Endothelial cell of umbilical vein (primary cell): Measurements from ENCODE around the gene FBXW9. TPM values are rescaled to one million over a fixed set of nuclear protein-coding genes. Genes with fewer than 3 reads are reported as not detected.

Source experiments
- BruUV-seq: library from RNA; stranded (reverse); fragments of 400-500 nt; replicated peaks from 2 replicates; lab custom pipeline; 2021; lab: Mats Ljungman, UMichigan
- CTCF ChIA-PET: fragments of 300-600, 350-600 bp; sonication (Branson Sonifier 250); formaldehyde crosslinking; loops from one replicate; lab custom pipeline; 2021; ENCODE audit warnings: antibody characterized with exemption, inconsistent platforms; lab: Charles Lee
- POLR2A ChIA-PET: fragments of 300-600, 350-600 bp; sonication (Branson Sonifier 250); formaldehyde crosslinking; loops from one replicate; lab custom pipeline; 2021; ENCODE audit warnings: antibody characterized with exemption, inconsistent platforms; lab: Charles Lee
- DNase-seq: peaks from one replicate; pipeline ENCODE4 v3.0.0-alpha.2; 2011; ENCODE audit warnings: low read depth, low spot score
- FAIRE-seq: peaks from 2 replicates; lab custom pipeline; 2011; peaks lifted over from hg19 to GRCh38; lab: Jason Lieb, UNC
- H2AFZ ChIP-seq: 2 replicates; pipeline ENCODE4 v1.6.0; 2012; ENCODE audit warnings: low read depth, low read length, control low read depth, inconsistent platforms
- H3K27ac ChIP-seq: 2 replicates; pipeline ENCODE4 v1.5.1; 2011; ENCODE audit warnings: low read depth, mild to moderate bottlenecking, control low read depth, low read length, moderate library complexity; ENCODE audit not compliant: insufficient read depth
- H3K27me3 ChIP-seq, 2 experiments: 2 replicates each; pipeline versions ENCODE4 v1.6.0 to v1.6.1; 2011; ENCODE audit warnings: low read length in 2 of 2, mixed read lengths in 1 of 2; ENCODE audit not compliant: control insufficient read depth in 2 of 2, insufficient read depth in 2 of 2
- H3K36me3 ChIP-seq, 2 experiments: 2 replicates in 1 of 2; 3 replicates in 1 of 2; pipeline ENCODE4 v1.5.1; 2011; ENCODE audit warnings: low read length in 2 of 2, mild to moderate bottlenecking in 1 of 2, moderate library complexity in 1 of 2; ENCODE audit not compliant: control insufficient read depth in 2 of 2, insufficient read depth in 2 of 2; ENCODE audit errors: extremely low read depth in 1 of 2
- H3K4me1 ChIP-seq: 3 replicates; pipeline ENCODE4 v1.5.1; 2011; ENCODE audit warnings: mild to moderate bottlenecking, low read length; ENCODE audit not compliant: control insufficient read depth, insufficient read depth; ENCODE audit errors: extremely low read depth
- H3K4me2 ChIP-seq: 2 replicates; pipeline ENCODE4 v1.6.1; 2011; ENCODE audit warnings: low read length, control low read depth, mixed read lengths; ENCODE audit not compliant: insufficient read depth
- H3K4me3 ChIP-seq, 3 experiments: fragments of 200-600 bp in 1 of 3; sonication (generic), shearing (Covaris generic) in 1 of 3; replicated peaks in 1 of 3; 2 replicates each; pipeline ENCODE4 v1.5.1; 2011 to 2016; ENCODE audit warnings: control low read depth in 3 of 3, low read length in 3 of 3, mild to moderate bottlenecking in 2 of 3, inconsistent platforms in 1 of 3, low read depth in 1 of 3, moderate library complexity in 1 of 3; ENCODE audit not compliant: insufficient read depth in 1 of 3
- H3K79me2 ChIP-seq: 2 replicates; pipeline ENCODE4 v1.6.0; 2012; ENCODE audit warnings: low read length, inconsistent platforms; ENCODE audit not compliant: control insufficient read depth, insufficient read depth
- H3K9ac ChIP-seq: replicated peaks from 2 replicates; pipeline ENCODE3; 2011; ENCODE audit warnings: low read length, control low read depth; ENCODE audit not compliant: insufficient read depth; ENCODE audit errors: extremely low read depth
- H3K9me1 ChIP-seq: replicated peaks from 3 replicates; pipeline ENCODE4 v1.6.0; 2011; ENCODE audit warnings: mild to moderate bottlenecking, low read length; ENCODE audit not compliant: control insufficient read depth, insufficient read depth; ENCODE audit errors: extremely low read depth
- H3K9me3 ChIP-seq: replicated peaks from 2 replicates; pipeline ENCODE4 v1.5.1; 2012; ENCODE audit warnings: low read length, inconsistent platforms; ENCODE audit not compliant: control insufficient read depth, insufficient read depth
- H4K20me1 ChIP-seq: replicated peaks from 2 replicates; pipeline ENCODE3; 2011; ENCODE audit warnings: mild to moderate bottlenecking, low read length; ENCODE audit not compliant: control insufficient read depth, insufficient read depth; ENCODE audit errors: extremely low read depth
- EZH2 ChIP-seq: IDR thresholded peaks from 2 replicates; pipeline ENCODE4 v1.6.1; 2012; ENCODE audit warnings: borderline replicate concordance, low read depth, mild to moderate bottlenecking, moderate library complexity, low read length, inconsistent platforms; ENCODE audit not compliant: severe bottlenecking
- FOS ChIP-seq: IDR thresholded peaks from 2 replicates; pipeline ENCODE4 v1.6.1; 2011; ENCODE audit warnings: mild to moderate bottlenecking, low read length, moderate library complexity, borderline replicate concordance; ENCODE audit not compliant: insufficient read depth
- GATA2 ChIP-seq: IDR thresholded peaks from 2 replicates; pipeline ENCODE4 v1.7.0; 2011; ENCODE audit warnings: low read depth, mild to moderate bottlenecking, moderate library complexity, mixed read lengths, low read length; ENCODE audit not compliant: insufficient read length, insufficient read depth
- JUN ChIP-seq: IDR thresholded peaks from 2 replicates; pipeline ENCODE4 v1.6.1; 2011; ENCODE audit warnings: borderline replicate concordance, low read depth; ENCODE audit not compliant: insufficient read length, insufficient read depth
- MYC ChIP-seq: IDR thresholded peaks from one replicate; pipeline ENCODE4 v1.6.1; 2011; ENCODE audit warnings: mild to moderate bottlenecking, low read depth, low read length
- POLR2A ChIP-seq: IDR thresholded peaks from 2 replicates; pipeline ENCODE4 v1.6.1; 2012; ENCODE audit warnings: low read depth, mild to moderate bottlenecking, control low read depth, low read length
- POLR2AphosphoS5 ChIP-seq: IDR thresholded peaks from 2 replicates; pipeline ENCODE4 v1.6.1; 2012; ENCODE audit warnings: low read depth, mild to moderate bottlenecking, control low read depth, low read length, moderate library complexity; ENCODE audit not compliant: insufficient read depth
- dilution Hi-C: fragments of 300-500 bp; cut with MboI; formaldehyde crosslinking; loops from one replicate; pipeline ENCODE4 v1.15.0; 2019; ENCODE audit warnings: low sequenced_read_pairs; ENCODE audit not compliant: extremely low pct_ligation_motif_present
- intact Hi-C: fragments of 100-400 bp; cut with micrococcal nuclease; formaldehyde crosslinking; loops from one replicate; pipeline ENCODE4 v1.10.0; 2022
- polyA plus RNA-seq, 4 experiments: library from polyadenylated mRNA; depleted of rRNA in 3 of 4; stranded (reverse) in 3 of 4; unstranded in 1 of 4; fragments of >200 nt; gene quantifications; 2 replicates each; pipeline versions ENCODE4 v1.2.1 to v1.2.3, GENCODE V29; 2011 to 2012; ENCODE audit warnings: missing spikeins in 1 of 4
- total RNA-seq: library from RNA; stranded (reverse); gene quantifications from 2 replicates; pipeline ENCODE4 v1.2.3, GENCODE V29; 2021
- TF ChIP-seq, protein P1 (sequence below): IDR thresholded peaks from 2 replicates; pipeline ENCODE4 v1.6.1; 2011; ENCODE audit not compliant: insufficient read depth, insufficient read length
- TF ChIP-seq, protein P2 (sequence below), 2 donors: IDR thresholded peaks; 1 replicate in 1 of 2; 2 replicates in 1 of 2; pipeline ENCODE4 v1.5.1; 2011; ENCODE audit warnings: low read length in 2 of 2, mild to moderate bottlenecking in 2 of 2, moderate library complexity in 2 of 2, control low read depth in 1 of 2, inconsistent platforms in 1 of 2, low read depth in 1 of 2; ENCODE audit not compliant: insufficient read depth in 1 of 2; ENCODE audit errors: extremely low read depth in 1 of 2

The FBXW9 gene
- total and polyA plus RNA-seq, 2 donors (not counting 3 experiments of a cell fraction or from before 2014, with no cell fraction given), result 12.4 to 19.3 TPM

DNA sequence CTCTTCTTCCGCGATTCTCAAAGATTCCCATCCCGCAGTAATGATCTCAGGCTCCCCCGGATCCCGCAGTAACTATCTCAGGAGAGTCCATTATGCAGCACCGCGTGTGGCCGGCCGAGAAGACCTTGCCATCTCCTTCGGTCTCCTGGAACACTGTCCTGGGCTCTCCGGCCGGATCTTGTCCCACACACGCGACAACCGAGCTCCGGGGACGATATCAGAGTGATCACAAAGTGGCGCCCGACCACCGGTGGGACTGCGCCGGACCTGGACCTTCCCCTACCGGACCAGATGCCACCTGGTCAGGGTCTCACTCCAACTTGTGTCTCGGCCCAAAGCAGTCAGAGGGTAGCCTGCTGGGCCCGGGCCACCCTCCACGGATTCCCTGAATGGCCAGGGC is 53.9 kb downstream of the FBXW9 start:
- dilution Hi-C loops, result no loop called here
- H3K27ac ChIP-seq, result no peak overlapping the region
- ChIA-PET POLR2A (no interaction called here), CTCF (interaction anchor here (1.0 kb wide), 1 partner anchor 31 kb away, joined by 3 read pairs; the partner anchor contains the start of gene ZNF791)
- BruUV-seq, result no TSS peak
- H3K9me3 ChIP-seq, result no peaks in the 10 kb centered on the region
- no peaks in the 10 kb centered on the region for H4K20me1 ChIP-seq
- DNase-seq, result no peak
- FAIRE-seq, result no peak
- no peak for TF ChIP-seq GATA2
- no peak for TF ChIP-seq EZH2
- TF ChIP-seq FOS, result no peak
- TF ChIP-seq, protein P1, sequence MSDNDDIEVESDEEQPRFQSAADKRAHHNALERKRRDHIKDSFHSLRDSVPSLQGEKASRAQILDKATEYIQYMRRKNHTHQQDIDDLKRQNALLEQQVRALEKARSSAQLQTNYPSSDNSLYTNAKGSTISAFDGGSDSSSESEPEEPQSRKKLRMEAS, result no peak
- TF ChIP-seq MYC, result no peak
- TF ChIP-seq JUN, result no peak
- no peak for TF ChIP-seq POLR2AphosphoS5
- TF ChIP-seq POLR2A, result no peak
- TF ChIP-seq, protein P2, sequence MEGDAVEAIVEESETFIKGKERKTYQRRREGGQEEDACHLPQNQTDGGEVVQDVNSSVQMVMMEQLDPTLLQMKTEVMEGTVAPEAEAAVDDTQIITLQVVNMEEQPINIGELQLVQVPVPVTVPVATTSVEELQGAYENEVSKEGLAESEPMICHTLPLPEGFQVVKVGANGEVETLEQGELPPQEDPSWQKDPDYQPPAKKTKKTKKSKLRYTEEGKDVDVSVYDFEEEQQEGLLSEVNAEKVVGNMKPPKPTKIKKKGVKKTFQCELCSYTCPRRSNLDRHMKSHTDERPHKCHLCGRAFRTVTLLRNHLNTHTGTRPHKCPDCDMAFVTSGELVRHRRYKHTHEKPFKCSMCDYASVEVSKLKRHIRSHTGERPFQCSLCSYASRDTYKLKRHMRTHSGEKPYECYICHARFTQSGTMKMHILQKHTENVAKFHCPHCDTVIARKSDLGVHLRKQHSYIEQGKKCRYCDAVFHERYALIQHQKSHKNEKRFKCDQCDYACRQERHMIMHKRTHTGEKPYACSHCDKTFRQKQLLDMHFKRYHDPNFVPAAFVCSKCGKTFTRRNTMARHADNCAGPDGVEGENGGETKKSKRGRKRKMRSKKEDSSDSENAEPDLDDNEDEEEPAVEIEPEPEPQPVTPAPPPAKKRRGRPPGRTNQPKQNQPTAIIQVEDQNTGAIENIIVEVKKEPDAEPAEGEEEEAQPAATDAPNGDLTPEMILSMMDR (IDR thresholded peaks at IDR 0.05; ENCODE audit: extremely low read depth in 1 of 2, insufficient read depth in 1 of 2, low read depth in 1 of 2, low read length in 2 of 2), result no peak
- H3K79me2 ChIP-seq, result no peaks in the 10 kb centered on the region
- H3K4me2 ChIP-seq, result no peak overlapping the region
- no peaks in the 10 kb centered on the region for H3K36me3 ChIP-seq
- H3K4me1 ChIP-seq, result no peaks in the 10 kb centered on the region
- intact Hi-C loops, result no loop called here
- no peak overlapping the region for H3K9ac ChIP-seq
- no peak overlapping the region for H3K4me3 ChIP-seq
- no peaks in the 10 kb centered on the region for H3K27me3 ChIP-seq
- no peaks in the 10 kb centered on the region for H3K9me1 ChIP-seq
- no peak overlapping the region for H2AFZ ChIP-seq
